ENCODE measurements around the gene IFNB1.

IFNB1 gene

DNA sequence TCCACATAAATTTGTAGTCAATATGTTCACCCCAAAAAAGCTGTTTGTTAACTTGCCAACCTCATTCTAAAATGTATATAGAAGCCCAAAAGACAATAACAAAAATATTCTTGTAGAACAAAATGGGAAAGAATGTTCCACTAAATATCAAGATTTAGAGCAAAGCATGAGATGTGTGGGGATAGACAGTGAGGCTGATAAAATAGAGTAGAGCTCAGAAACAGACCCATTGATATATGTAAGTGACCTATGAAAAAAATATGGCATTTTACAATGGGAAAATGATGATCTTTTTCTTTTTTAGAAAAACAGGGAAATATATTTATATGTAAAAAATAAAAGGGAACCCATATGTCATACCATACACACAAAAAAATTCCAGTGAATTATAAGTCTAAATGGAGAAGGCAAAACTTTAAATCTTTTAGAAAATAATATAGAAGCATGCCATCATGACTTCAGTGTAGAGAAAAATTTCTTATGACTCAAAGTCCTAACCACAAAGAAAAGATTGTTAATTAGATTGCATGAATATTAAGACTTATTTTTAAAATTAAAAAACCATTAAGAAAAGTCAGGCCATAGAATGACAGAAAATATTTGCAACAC is 6.6 kb upstream of the IFNB1 start (continued):
- TF ChIP-seq, protein P1, sequence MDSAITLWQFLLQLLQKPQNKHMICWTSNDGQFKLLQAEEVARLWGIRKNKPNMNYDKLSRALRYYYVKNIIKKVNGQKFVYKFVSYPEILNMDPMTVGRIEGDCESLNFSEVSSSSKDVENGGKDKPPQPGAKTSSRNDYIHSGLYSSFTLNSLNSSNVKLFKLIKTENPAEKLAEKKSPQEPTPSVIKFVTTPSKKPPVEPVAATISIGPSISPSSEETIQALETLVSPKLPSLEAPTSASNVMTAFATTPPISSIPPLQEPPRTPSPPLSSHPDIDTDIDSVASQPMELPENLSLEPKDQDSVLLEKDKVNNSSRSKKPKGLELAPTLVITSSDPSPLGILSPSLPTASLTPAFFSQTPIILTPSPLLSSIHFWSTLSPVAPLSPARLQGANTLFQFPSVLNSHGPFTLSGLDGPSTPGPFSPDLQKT (IDR thresholded peaks at IDR 0.05; ENCODE audit: borderline replicate concordance, low read depth, low read length): no peak
- no peak for TF ChIP-seq BCL11A (tag by site-specific recombination; IDR thresholded peaks at IDR 0.05; ENCODE audit: low read depth)
- TF ChIP-seq ZNF221 (tag by site-specific recombination; IDR thresholded peaks at IDR 0.05; ENCODE audit: borderline replicate concordance): no peak
- no peak for TF ChIP-seq ZNF354C (tag by site-specific recombination; IDR thresholded peaks at IDR 0.05; ENCODE audit: borderline replicate concordance, low read depth)
- no peak for TF ChIP-seq ZNF473 (tag by site-specific recombination; IDR thresholded peaks at IDR 0.05)

- no peak overlapping the region for H3K4me3 ChIP-seq (ENCODE audit: low read depth, low read length)
- H3K4me1 ChIP-seq (ENCODE audit: control insufficient read depth, insufficient read depth, low read length): no peaks in the 10 kb centered on the region
- no peaks in the 10 kb centered on the region for H3K36me3 ChIP-seq (ENCODE audit: control insufficient read depth in 2 of 2, insufficient read depth in 1 of 2, low read length in 2 of 2)
- H3K9me3 ChIP-seq (ENCODE audit: control insufficient read depth, insufficient read depth, low read depth, low read length): no peaks in the 10 kb centered on the region
- no peak for TF ChIP-seq ZNF518A (tag by site-specific recombination; conservative IDR thresholded peaks at IDR 0.05; ENCODE audit: low read depth)
- TF ChIP-seq ZNF658 (tag by site-specific recombination; IDR thresholded peaks at IDR 0.05): no peak
- no peak for TF ChIP-seq ZNF211 (tag by site-specific recombination; IDR thresholded peaks at IDR 0.05; ENCODE audit: low read depth)
- TF ChIP-seq HOXC10 (CRISPR knock-in tag; IDR thresholded peaks at IDR 0.05): no peak
- TF ChIP-seq ZNF830 (tag by site-specific recombination; IDR thresholded peaks at IDR 0.05; ENCODE audit: low read depth): no peak
- TF ChIP-seq ZNF416 (tag by site-specific recombination; IDR thresholded peaks at IDR 0.05): no peak
- no peak for TF ChIP-seq SP3 (tag by site-specific recombination; IDR thresholded peaks at IDR 0.05)
- TF ChIP-seq PATZ1 (tag by site-specific recombination; IDR thresholded peaks at IDR 0.05): no peak
- no peak for TF ChIP-seq ZNF76 (tag by site-specific recombination; IDR thresholded peaks at IDR 0.05; ENCODE audit: borderline replicate concordance, low read depth)
- no peak for TF ChIP-seq ZNF155 (tag by site-specific recombination; IDR thresholded peaks at IDR 0.05)
- CTCF ChIA-PET: no interaction called here
- POLR2A ChIA-PET: no interaction called here
- H3K27ac ChIP-seq (ENCODE audit: extremely low read depth, low read depth, low read length): no peak overlapping the region
Measured at GRCh38 chr9:21082671-21083070, 4.9 kb upstream of the IFNB1 start.

GRCh38 chr9:21081999-21082398 is 4.3 kb upstream of the IFNB1 start:
- ChIA-PET CTCF (interaction anchor here (0.6 to 1.2 kb wide), 2 partner anchors 15 to 78 kb away, joined by 3 read pairs; no protein-coding TSS in a partner anchor), POLR2A (no interaction called here)
- no peak for TF ChIP-seq ZNF292 (tag by site-specific recombination; IDR thresholded peaks at IDR 0.05; ENCODE audit: borderline replicate concordance, low read depth)
- no peak for TF ChIP-seq PRDM6 (tag by site-specific recombination; IDR thresholded peaks at IDR 0.05)
- no peak for TF ChIP-seq ZNF121 (tag by site-specific recombination; IDR thresholded peaks at IDR 0.05)
- TF ChIP-seq ZNF544 (tag by site-specific recombination; IDR thresholded peaks at IDR 0.05): no peak
- TF ChIP-seq ZNF610 (tag by site-specific recombination; IDR thresholded peaks at IDR 0.05; ENCODE audit: borderline replicate concordance): no peak
- TF ChIP-seq, protein P2, sequence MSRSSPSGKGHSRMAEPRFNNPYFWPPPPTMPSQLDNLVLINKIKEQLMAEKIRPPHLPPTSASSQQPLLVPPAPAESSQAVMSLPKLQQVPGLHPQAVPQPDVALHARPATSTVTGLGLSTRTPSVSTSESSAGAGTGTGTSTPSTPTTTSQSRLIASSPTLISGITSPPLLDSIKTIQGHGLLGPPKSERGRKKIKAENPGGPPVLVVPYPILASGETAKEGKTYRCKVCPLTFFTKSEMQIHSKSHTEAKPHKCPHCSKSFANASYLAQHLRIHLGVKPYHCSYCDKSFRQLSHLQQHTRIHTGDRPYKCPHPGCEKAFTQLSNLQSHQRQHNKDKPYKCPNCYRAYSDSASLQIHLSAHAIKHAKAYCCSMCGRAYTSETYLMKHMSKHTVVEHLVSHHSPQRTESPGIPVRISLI (tag by site-specific recombination; IDR thresholded peaks at IDR 0.05): no peak
- no peak for TF ChIP-seq ZNF596 (tag by site-specific recombination; IDR thresholded peaks at IDR 0.05)
- Histone ChIP-seq H3K9me3 (ENCODE audit: control insufficient read depth, insufficient read depth, low read depth, low read length) (no peaks in the 10 kb centered on the region), H3K36me3 (ENCODE audit: control insufficient read depth in 2 of 2, insufficient read depth in 1 of 2, low read length in 2 of 2) (no peaks in the 10 kb centered on the region), H3K4me1 (ENCODE audit: control insufficient read depth, insufficient read depth, low read length) (no peaks in the 10 kb centered on the region), H3K27ac (ENCODE audit: extremely low read depth, low read depth, low read length) (no peak overlapping the region), H3K4me3 (ENCODE audit: low read depth, low read length) (no peak overlapping the region)
